Measurements from ENCODE around the gene GFI1B.

GRCh38 chr9:132998831-132999635 is 20.5 kb downstream of the GFI1B start:
- TF ChIP-seq ZNF749 (CRISPR knock-in tag; IDR thresholded peaks at IDR 0.05; ENCODE audit: borderline replicate concordance) (no peak), JUNB (CRISPR knock-in tag; IDR thresholded peaks at IDR 0.05; ENCODE audit: borderline replicate concordance) (no peak), SRSF1 (optimal IDR thresholded peaks at IDR 0.05; ENCODE audit: low read depth, low read length) (no peak), CEBPZ (IDR thresholded peaks at IDR 0.05; ENCODE audit: low read length) (no peak), TBP (CRISPR knock-in tag; IDR thresholded peaks at IDR 0.05) (no peak), HOXD1 (CRISPR knock-in tag; IDR thresholded peaks at IDR 0.05) (no peak), NCOR1 (IDR thresholded peaks at IDR 0.05; ENCODE audit: borderline replicate concordance, low read length) (no peak), SALL1 (CRISPR knock-in tag; IDR thresholded peaks at IDR 0.05) (no peak), POLR2A (IDR thresholded peaks at IDR 0.05; ENCODE audit: insufficient read depth in 1 of 2, low read depth in 2 of 2, low read length in 2 of 2) (no peak), RFX5 (IDR thresholded peaks at IDR 0.05; ENCODE audit: low read depth, low read length) (no peak), ZNF282 (IDR thresholded peaks at IDR 0.05; ENCODE audit: partially characterized antibody) (no peak), SMARCE1 (IDR thresholded peaks at IDR 0.05; ENCODE audit: borderline replicate concordance) (no peak), POLR2AphosphoS5 (IDR thresholded peaks at IDR 0.05; ENCODE audit: low read depth, low read length) (no peak)

All from HepG2 (cell line).